ENCODE data around the gene CD163L1. TPM values are rescaled to one million over a fixed set of nuclear protein-coding genes. Genes with fewer than 3 reads are reported as not detected.
"Not testable (repeated sequence)": the region's sequence is repeated elsewhere in the genome, so short reads cannot be mapped to it uniquely, and the experiment has no call there.

The CD163L1 gene
- total RNA-seq, 2 experiments from 2014 or later, result not detected

DNA sequence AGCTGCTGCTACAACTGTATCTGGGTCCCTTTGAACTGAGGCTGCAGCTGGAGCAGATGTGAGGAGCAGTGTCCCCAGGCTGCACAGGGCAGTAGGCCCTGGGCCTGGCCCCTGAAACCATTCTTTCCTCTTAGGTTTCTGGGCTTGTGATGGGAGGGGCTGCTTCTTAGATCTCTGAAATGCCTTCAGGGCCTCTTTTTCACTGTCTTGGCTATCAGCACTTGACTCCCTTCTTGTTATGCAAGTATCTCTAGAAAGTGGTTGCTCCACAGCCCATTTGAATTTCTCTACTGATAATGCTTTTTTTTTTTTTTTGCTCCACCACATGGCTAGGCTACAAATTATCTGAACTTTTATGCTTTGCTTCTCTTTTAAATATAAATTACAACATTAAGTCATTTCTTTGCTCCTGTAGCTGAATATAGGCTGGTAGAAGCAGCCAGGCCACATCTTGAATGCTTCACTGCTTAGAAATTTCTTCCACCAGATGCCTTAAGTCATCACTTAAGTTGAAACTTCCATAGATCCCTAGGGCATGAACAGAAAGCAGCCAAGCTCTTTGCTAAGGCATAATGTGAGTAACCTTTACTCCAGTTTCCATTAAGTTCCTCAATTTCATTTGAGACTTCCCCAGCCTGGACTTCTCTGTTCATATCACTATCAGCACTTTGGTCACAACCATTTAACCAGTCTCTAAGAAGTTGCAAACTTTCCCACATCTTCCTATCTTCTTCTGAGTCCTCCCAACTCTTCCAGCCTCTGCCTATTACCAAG is 98.9 kb downstream of the CD163L1 start:
- Histone ChIP-seq H2AFZ (ENCODE audit: low read length) (no peak overlapping the region), H3K79me2 (ENCODE audit: insufficient read depth, low read depth, low read length) (no peaks in the 10 kb centered on the region), H3K9me3 (ENCODE audit: low read length) (no peaks in the 10 kb centered on the region), H3K4me3 (ENCODE audit: low read depth, low read length, poor library complexity, severe bottlenecking) (no peak overlapping the region), H4K20me1 (ENCODE audit: insufficient read depth, low read length) (no peaks in the 10 kb centered on the region), H3K4me2 (ENCODE audit: low read length) (no peak overlapping the region), H3K27ac (ENCODE audit: low read depth, low read length, poor library complexity, severe bottlenecking) (no peak overlapping the region), H3K4me1 (ENCODE audit: insufficient read depth, low read length, poor library complexity, severe bottlenecking) (no peaks in the 10 kb centered on the region), H3K9me2 (ENCODE audit: insufficient read depth, low read length) (no peaks in the 10 kb centered on the region), H3K36me3 (ENCODE audit: insufficient read depth, low read length) (no peaks in the 10 kb centered on the region)
- no TSS peak for BruUV-seq (replicated peaks)
- intact Hi-C loops (cut with micrococcal nuclease; ENCODE audit: unreplicated experiment), result no loop called here
- ChIA-PET POLR2A (no interaction called here), CTCF (ENCODE audit: unreplicated experiment) (no interaction called here)
- no peak for DNase-seq (ENCODE audit: low spot score)
- no peak for TF ChIP-seq EZH2phosphoT487 (IDR thresholded peaks at IDR 0.05; ENCODE audit: borderline replicate concordance, low read depth, low read length)
- TF ChIP-seq, protein P1, sequence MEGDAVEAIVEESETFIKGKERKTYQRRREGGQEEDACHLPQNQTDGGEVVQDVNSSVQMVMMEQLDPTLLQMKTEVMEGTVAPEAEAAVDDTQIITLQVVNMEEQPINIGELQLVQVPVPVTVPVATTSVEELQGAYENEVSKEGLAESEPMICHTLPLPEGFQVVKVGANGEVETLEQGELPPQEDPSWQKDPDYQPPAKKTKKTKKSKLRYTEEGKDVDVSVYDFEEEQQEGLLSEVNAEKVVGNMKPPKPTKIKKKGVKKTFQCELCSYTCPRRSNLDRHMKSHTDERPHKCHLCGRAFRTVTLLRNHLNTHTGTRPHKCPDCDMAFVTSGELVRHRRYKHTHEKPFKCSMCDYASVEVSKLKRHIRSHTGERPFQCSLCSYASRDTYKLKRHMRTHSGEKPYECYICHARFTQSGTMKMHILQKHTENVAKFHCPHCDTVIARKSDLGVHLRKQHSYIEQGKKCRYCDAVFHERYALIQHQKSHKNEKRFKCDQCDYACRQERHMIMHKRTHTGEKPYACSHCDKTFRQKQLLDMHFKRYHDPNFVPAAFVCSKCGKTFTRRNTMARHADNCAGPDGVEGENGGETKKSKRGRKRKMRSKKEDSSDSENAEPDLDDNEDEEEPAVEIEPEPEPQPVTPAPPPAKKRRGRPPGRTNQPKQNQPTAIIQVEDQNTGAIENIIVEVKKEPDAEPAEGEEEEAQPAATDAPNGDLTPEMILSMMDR (conservative IDR thresholded peaks at IDR 0.05; ENCODE audit: low read length), result no peak

DNA sequence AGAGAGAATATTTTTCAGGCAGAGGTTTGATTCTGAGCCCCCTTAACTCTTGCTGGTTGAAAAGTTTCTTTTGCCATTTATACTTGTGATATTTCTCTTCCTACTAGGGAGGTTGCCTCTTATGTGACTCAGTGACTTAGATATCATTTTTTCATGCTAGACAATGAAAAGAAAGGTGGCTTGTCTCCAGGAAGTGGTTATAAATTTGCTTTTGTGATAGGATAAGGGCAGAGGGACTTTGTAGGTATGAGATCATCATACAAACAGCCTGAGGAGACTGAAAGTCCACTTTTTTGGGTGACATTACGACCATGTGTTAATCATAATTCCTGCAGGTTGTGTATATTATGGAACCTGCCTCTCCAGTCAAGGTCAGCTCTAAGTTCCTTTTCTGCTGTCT is 104.3 kb downstream of the CD163L1 start:
- Histone ChIP-seq H3K79me2 (ENCODE audit: insufficient read depth, low read depth, low read length) (no peaks in the 10 kb centered on the region), H3K27ac (ENCODE audit: low read depth, low read length, poor library complexity, severe bottlenecking) (no peak overlapping the region), H3K36me3 (ENCODE audit: insufficient read depth, low read length) (no peaks in the 10 kb centered on the region), H2AFZ (ENCODE audit: low read length) (no peak overlapping the region), H3K4me3 (ENCODE audit: low read depth, low read length, poor library complexity, severe bottlenecking) (no peak overlapping the region), H3K9me2 (ENCODE audit: insufficient read depth, low read length) (no peaks in the 10 kb centered on the region), H4K20me1 (ENCODE audit: insufficient read depth, low read length) (no peaks in the 10 kb centered on the region), H3K4me2 (ENCODE audit: low read length) (no peak overlapping the region), H3K9me3 (ENCODE audit: low read length) (no peaks in the 10 kb centered on the region), H3K4me1 (ENCODE audit: insufficient read depth, low read length, poor library complexity, severe bottlenecking) (no peaks in the 10 kb centered on the region)
- no peak for TF ChIP-seq EZH2phosphoT487 (IDR thresholded peaks at IDR 0.05; ENCODE audit: borderline replicate concordance, low read depth, low read length)
- TF ChIP-seq, protein P1 (conservative IDR thresholded peaks at IDR 0.05; ENCODE audit: low read length), result no peak
- ChIA-PET CTCF (ENCODE audit: unreplicated experiment) (no interaction called here), POLR2A (no interaction called here)
- intact Hi-C loops (cut with micrococcal nuclease; ENCODE audit: unreplicated experiment), result no loop called here
- no peak for DNase-seq (ENCODE audit: low spot score)
- BruUV-seq (replicated peaks), result no TSS peak

DNA sequence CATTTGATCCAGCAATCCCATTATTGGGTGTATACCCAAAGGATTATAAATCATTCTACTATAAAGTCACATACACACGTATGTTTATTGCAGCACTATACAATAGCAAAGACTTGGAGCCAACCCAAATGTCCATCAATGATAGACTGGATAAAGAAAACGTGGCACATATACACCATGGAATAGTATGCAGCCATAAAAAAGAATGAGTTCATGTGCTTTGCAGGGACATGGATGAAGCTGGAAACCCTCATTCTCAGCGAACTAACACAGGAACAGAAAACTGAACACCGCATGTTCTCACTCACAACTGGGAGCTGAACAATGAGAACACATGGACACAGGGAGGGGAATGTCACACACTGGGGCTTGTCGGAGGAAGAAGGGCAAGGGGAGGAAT is 106.2 kb downstream of the CD163L1 start:
- H2AFZ ChIP-seq (ENCODE audit: low read length); H3K4me2 ChIP-seq (ENCODE audit: low read length); intact Hi-C loops (cut with micrococcal nuclease; ENCODE audit: unreplicated experiment); H3K79me2 ChIP-seq (ENCODE audit: insufficient read depth, low read depth, low read length); H3K9me3 ChIP-seq (ENCODE audit: low read length); H3K4me3 ChIP-seq (ENCODE audit: low read depth, low read length, poor library complexity, severe bottlenecking); H3K4me1 ChIP-seq (ENCODE audit: insufficient read depth, low read length, poor library complexity, severe bottlenecking); H3K27ac ChIP-seq (ENCODE audit: low read depth, low read length, poor library complexity, severe bottlenecking); H3K9me2 ChIP-seq (ENCODE audit: insufficient read depth, low read length); POLR2A ChIA-PET; DNase-seq (ENCODE audit: low spot score); CTCF ChIA-PET (ENCODE audit: unreplicated experiment); H4K20me1 ChIP-seq (ENCODE audit: insufficient read depth, low read length); BruUV-seq (replicated peaks); H3K36me3 ChIP-seq (ENCODE audit: insufficient read depth, low read length): not testable (repeated sequence)
